Testis (tissue), 2 donors: ENCODE data around the gene GART.

Experiments
- POLR2A ChIP-seq: fragments of 450-650 bp; IDR thresholded peaks from one replicate; pipeline ENCODE4 v1.6.1; 2017; ENCODE audit warnings: antibody characterized with exemption, mild to moderate bottlenecking, moderate library complexity
- TF ChIP-seq, protein P1 (sequence below), 3 experiments: fragments of 450-650 bp in 2 of 3; fragments of 200-600 bp in 1 of 3; sonication (generic) in 1 of 3; IDR thresholded peaks; one replicate each; pipeline ENCODE4 v1.5.1; 2016 to 2019; ENCODE audit warnings: antibody characterized with exemption in 3 of 3, mild to moderate bottlenecking in 2 of 3, moderate library complexity in 1 of 3

DNA sequence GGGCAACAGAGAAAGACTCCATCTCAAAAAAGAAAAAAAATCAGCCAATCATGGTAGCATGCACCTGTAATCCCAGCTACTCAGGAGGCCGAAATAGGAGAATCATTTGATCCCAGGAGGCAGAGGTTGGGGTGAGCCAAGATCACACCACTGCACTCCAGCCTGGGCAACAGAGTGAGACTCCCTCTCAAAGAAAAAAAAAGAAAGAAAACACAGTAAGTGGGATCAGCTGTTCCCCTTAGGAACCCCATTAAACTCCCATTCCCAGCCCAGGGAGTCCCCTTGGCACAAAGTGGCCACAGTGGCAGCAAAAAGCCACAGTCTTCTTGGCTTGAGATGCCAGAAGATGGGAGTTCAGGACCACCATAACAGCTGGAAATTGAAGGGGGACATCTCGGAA is 71.2 kb downstream of the GART start:
- TF ChIP-seq, protein P1, sequence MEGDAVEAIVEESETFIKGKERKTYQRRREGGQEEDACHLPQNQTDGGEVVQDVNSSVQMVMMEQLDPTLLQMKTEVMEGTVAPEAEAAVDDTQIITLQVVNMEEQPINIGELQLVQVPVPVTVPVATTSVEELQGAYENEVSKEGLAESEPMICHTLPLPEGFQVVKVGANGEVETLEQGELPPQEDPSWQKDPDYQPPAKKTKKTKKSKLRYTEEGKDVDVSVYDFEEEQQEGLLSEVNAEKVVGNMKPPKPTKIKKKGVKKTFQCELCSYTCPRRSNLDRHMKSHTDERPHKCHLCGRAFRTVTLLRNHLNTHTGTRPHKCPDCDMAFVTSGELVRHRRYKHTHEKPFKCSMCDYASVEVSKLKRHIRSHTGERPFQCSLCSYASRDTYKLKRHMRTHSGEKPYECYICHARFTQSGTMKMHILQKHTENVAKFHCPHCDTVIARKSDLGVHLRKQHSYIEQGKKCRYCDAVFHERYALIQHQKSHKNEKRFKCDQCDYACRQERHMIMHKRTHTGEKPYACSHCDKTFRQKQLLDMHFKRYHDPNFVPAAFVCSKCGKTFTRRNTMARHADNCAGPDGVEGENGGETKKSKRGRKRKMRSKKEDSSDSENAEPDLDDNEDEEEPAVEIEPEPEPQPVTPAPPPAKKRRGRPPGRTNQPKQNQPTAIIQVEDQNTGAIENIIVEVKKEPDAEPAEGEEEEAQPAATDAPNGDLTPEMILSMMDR (IDR thresholded peaks at IDR 0.05): no peak
- TF ChIP-seq POLR2A: no peak
